ENCODE measurements around the gene FADS3.

The FADS3 gene

GRCh38 chr11:61887839-61888494, 3.4 kb downstream of the FADS3 start:
- H3K4me3 Mint-ChIP-seq, result no peak overlapping the region
- H3K27ac Mint-ChIP-seq, result no peak overlapping the region
- H3K36me3 Mint-ChIP-seq (ENCODE audit: low read depth), result no peaks in the 10 kb centered on the region
- peaks cover 4% of the 10 kb centered on the region for H3K4me1 Mint-ChIP-seq
- no peaks in the 10 kb centered on the region for H3K9me3 Mint-ChIP-seq
- TF ChIP-seq CTCF (IDR thresholded peaks at IDR 0.05; ENCODE audit: unreplicated experiment in 3 of 3), result no peak
- peaks cover 4% of the 10 kb centered on the region for H3K27me3 Mint-ChIP-seq (ENCODE audit: low read depth)

GRCh38 chr11:61886643-61887042, 4.7 kb downstream of the FADS3 start:
- no peak for TF ChIP-seq CTCF (IDR thresholded peaks at IDR 0.05; ENCODE audit: unreplicated experiment in 3 of 3)
- H3K9me3 Mint-ChIP-seq, result no peaks in the 10 kb centered on the region
- no peak overlapping the region for H3K27ac Mint-ChIP-seq
- H3K4me1 Mint-ChIP-seq, result no peaks in the 10 kb centered on the region
- no peaks in the 10 kb centered on the region for H3K27me3 Mint-ChIP-seq (ENCODE audit: low read depth)
- H3K36me3 Mint-ChIP-seq (ENCODE audit: low read depth), result no peaks in the 10 kb centered on the region
- H3K4me3 Mint-ChIP-seq, result no peak overlapping the region

GRCh38 chr11:61885784-61886580, 5.4 kb downstream of the FADS3 start:
- no peaks in the 10 kb centered on the region for H3K36me3 Mint-ChIP-seq (ENCODE audit: low read depth)
- H3K4me3 Mint-ChIP-seq, result no peak overlapping the region
- no peaks in the 10 kb centered on the region for H3K27me3 Mint-ChIP-seq (ENCODE audit: low read depth)
- no peaks in the 10 kb centered on the region for H3K9me3 Mint-ChIP-seq
- H3K27ac Mint-ChIP-seq, result no peak overlapping the region
- H3K4me1 Mint-ChIP-seq, result no peaks in the 10 kb centered on the region
- TF ChIP-seq CTCF (IDR thresholded peaks at IDR 0.05; ENCODE audit: unreplicated experiment in 3 of 3), result no peak

- no peak overlapping the region for H3K4me3 Mint-ChIP-seq
- H3K9me3 Mint-ChIP-seq, result no peaks in the 10 kb centered on the region
- H3K4me1 Mint-ChIP-seq, result peaks cover 3% of the 10 kb centered on the region
- no peak for TF ChIP-seq CTCF (IDR thresholded peaks at IDR 0.05; ENCODE audit: unreplicated experiment in 3 of 3)
- H3K27me3 Mint-ChIP-seq (ENCODE audit: low read depth), result no peaks in the 10 kb centered on the region
- no peak overlapping the region for H3K27ac Mint-ChIP-seq
- no peaks in the 10 kb centered on the region for H3K36me3 Mint-ChIP-seq (ENCODE audit: low read depth)
These were observed 6.1 kb downstream of the FADS3 start for GRCh38 chr11:61885166-61885778.

- peaks cover 4% of the 10 kb centered on the region for H3K4me1 Mint-ChIP-seq
- no peak overlapping the region for H3K4me3 Mint-ChIP-seq
- H3K36me3 Mint-ChIP-seq (ENCODE audit: low read depth), result no peaks in the 10 kb centered on the region
- no peak overlapping the region for H3K27ac Mint-ChIP-seq
- no peaks in the 10 kb centered on the region for H3K9me3 Mint-ChIP-seq
- TF ChIP-seq CTCF (IDR thresholded peaks at IDR 0.05; ENCODE audit: unreplicated experiment in 3 of 3), result no peak
- no peaks in the 10 kb centered on the region for H3K27me3 Mint-ChIP-seq (ENCODE audit: low read depth)
These were observed 7.4 kb downstream of the FADS3 start for GRCh38 chr11:61883947-61884346.

Measured in nephron (organoid).